HepG2 (cell line): ENCODE data around the gene PHF13. TPM values are rescaled to one million over a fixed set of nuclear protein-coding genes. Genes with fewer than 3 reads are reported as not detected.

Experiments
- ATM ChIP-seq: fragments of 450-650 bp; IDR thresholded peaks from 2 replicates; pipeline ENCODE4 v1.7.1; 2017; ENCODE audit warnings: mild to moderate bottlenecking, borderline replicate concordance
- FOXO1 ChIP-seq: sonication (generic); formaldehyde crosslinking; IDR thresholded peaks from 2 replicates; pipeline ENCODE4 v1.4.0; 2020; ENCODE audit warnings: missing genetic modification reagents
- HCFC1 ChIP-seq: fragments of 150-350 bp; IDR thresholded peaks from 2 replicates; pipeline ENCODE4 v1.6.1; 2014; ENCODE audit warnings: low read depth, low read length
- PPARG ChIP-seq: conservative IDR thresholded peaks from 2 replicates; pipeline ENCODE4 v1.6.1; 2016; ENCODE audit warnings: missing biosample characterization, missing genetic modification reagents
- SIX4 ChIP-seq: sonication (generic); formaldehyde crosslinking; IDR thresholded peaks from 2 replicates; pipeline ENCODE4 v1.4.0; 2020; ENCODE audit warnings: missing genetic modification reagents
- TSC22D2 ChIP-seq: sonication (generic); formaldehyde crosslinking; IDR thresholded peaks from 2 replicates; pipeline ENCODE4 v1.5.1; 2020; ENCODE audit warnings: missing genetic modification reagents, mild to moderate bottlenecking, borderline replicate concordance
- ZBTB20 ChIP-seq: sonication (generic); formaldehyde crosslinking; IDR thresholded peaks from 2 replicates; pipeline ENCODE4 v1.8.1; 2023; ENCODE audit warnings: missing genetic modification reagents, low read depth, mild to moderate bottlenecking, borderline replicate concordance
- ZMAT3 ChIP-seq: sonication (generic); formaldehyde crosslinking; conservative IDR thresholded peaks from 2 replicates; pipeline ENCODE4 v1.7.0; 2021; ENCODE audit warnings: missing genetic modification reagents
- polyA plus RNA-seq, 8 experiments: library from polyadenylated mRNA; depleted of rRNA in 3 of 8; stranded (reverse) in 7 of 8; unstranded in 1 of 8; fragments of >200 nt; fragmentation: Illumina TruSeq in 4 of 8; extraction: Trizol in 4 of 8; gene quantifications; 2 replicates each; pipeline versions ENCODE4 v1.2.1 to v1.2.3, GENCODE V29; 2011 to 2016; ENCODE audit warnings: low read depth in 4 of 8, missing spikeins in 1 of 8, mixed read lengths in 1 of 8; ENCODE audit not compliant: insufficient read depth in 1 of 8
- total RNA-seq, 5 experiments: library from RNA; depleted of rRNA; stranded (reverse); fragments of >200 nt; fragmentation: Illumina TruSeq; extraction: Trizol; gene quantifications; 2 replicates each; pipeline ENCODE4 v1.2.3, GENCODE V29; 2016; ENCODE audit warnings: low read depth in 1 of 5
- TF ChIP-seq, protein P1 (sequence below): sonication (generic); formaldehyde crosslinking; IDR thresholded peaks from 2 replicates; pipeline ENCODE4 v1.5.1; 2020; ENCODE audit warnings: mild to moderate bottlenecking, missing genetic modification reagents, moderate library complexity
- TF ChIP-seq, protein P2 (sequence below): IDR thresholded peaks from 2 replicates; pipeline ENCODE4 v1.6.1; 2016; ENCODE audit warnings: low read depth, borderline replicate concordance
- TF ChIP-seq, protein P3 (sequence below): sonication (generic); formaldehyde crosslinking; IDR thresholded peaks from 2 replicates; pipeline ENCODE4 v1.4.0; 2020; ENCODE audit warnings: low read depth, mild to moderate bottlenecking, missing genetic modification reagents
- TF ChIP-seq, protein P4 (sequence below): sonication (generic); formaldehyde crosslinking; IDR thresholded peaks from 2 replicates; pipeline ENCODE4 v1.4.0; 2020; ENCODE audit warnings: missing genetic modification reagents; ENCODE audit errors: not compliant biosample characterization
- TF ChIP-seq, protein P5 (sequence below), 2 experiments: sonication (generic) in 1 of 2; formaldehyde crosslinking in 1 of 2; IDR thresholded peaks; 2 replicates each; pipeline versions ENCODE4 v1.4.0 to v1.6.1; 2016 to 2020; ENCODE audit warnings: borderline replicate concordance in 1 of 2, low read depth in 1 of 2, mild to moderate bottlenecking in 1 of 2, missing genetic modification reagents in 1 of 2
- TF ChIP-seq, protein P6 (sequence below): sonication (generic); formaldehyde crosslinking; IDR thresholded peaks from 2 replicates; pipeline ENCODE4 v1.5.1; 2020; ENCODE audit warnings: missing genetic modification reagents, mild to moderate bottlenecking, borderline replicate concordance

Gene PHF13
- total and polyA plus RNA-seq, 2 of the 13 experiments (the other 11 are each of a cell fraction or from before 2014, with no cell fraction given): 4.7 to 7.4 TPM

DNA sequence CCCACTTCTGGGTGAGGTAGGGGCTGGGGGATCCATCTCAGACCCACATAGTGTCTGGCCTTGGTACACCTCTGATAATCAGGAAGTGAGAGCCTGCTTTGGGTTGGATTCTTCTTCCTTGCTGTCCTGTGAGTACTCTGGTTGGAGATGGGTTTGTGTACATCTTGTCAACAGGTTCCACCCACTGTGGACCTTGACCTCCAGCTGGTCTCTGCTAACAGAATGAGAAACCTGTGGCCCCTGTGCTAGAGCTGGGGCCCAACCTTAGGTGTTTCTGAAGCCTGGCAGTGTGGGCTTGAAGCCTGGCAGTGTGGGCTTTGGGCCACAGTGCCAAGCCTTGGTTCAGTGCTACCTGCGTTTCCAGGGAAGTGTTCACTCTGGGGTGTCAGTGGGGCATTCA is 31.2 kb upstream of the PHF13 start (continued):
- TF ChIP-seq, protein P1, sequence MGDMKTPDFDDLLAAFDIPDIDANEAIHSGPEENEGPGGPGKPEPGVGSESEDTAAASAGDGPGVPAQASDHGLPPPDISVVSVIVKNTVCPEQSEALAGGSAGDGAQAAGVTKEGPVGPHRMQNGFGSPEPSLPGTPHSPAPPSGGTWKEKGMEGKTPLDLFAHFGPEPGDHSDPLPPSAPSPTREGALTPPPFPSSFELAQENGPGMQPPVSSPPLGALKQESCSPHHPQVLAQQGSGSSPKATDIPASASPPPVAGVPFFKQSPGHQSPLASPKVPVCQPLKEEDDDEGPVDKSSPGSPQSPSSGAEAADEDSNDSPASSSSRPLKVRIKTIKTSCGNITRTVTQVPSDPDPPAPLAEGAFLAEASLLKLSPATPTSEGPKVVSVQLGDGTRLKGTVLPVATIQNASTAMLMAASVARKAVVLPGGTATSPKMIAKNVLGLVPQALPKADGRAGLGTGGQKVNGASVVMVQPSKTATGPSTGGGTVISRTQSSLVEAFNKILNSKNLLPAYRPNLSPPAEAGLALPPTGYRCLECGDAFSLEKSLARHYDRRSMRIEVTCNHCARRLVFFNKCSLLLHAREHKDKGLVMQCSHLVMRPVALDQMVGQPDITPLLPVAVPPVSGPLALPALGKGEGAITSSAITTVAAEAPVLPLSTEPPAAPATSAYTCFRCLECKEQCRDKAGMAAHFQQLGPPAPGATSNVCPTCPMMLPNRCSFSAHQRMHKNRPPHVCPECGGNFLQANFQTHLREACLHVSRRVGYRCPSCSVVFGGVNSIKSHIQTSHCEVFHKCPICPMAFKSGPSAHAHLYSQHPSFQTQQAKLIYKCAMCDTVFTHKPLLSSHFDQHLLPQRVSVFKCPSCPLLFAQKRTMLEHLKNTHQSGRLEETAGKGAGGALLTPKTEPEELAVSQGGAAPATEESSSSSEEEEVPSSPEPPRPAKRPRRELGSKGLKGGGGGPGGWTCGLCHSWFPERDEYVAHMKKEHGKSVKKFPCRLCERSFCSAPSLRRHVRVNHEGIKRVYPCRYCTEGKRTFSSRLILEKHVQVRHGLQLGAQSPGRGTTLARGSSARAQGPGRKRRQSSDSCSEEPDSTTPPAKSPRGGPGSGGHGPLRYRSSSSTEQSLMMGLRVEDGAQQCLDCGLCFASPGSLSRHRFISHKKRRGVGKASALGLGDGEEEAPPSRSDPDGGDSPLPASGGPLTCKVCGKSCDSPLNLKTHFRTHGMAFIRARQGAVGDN: peak; percentile 50
- TF ChIP-seq TSC22D2 (CRISPR knock-in tag) (0 out of 2 replicates have a peak, but pooled peaks have one; percentile 28), ZBTB20 (no peak), ZMAT3 (CRISPR knock-in tag) (0 out of 2 replicates have a peak, but pooled peaks have one; percentile 30), SIX4 (CRISPR knock-in tag) (0 out of 2 replicates have a peak, but pooled peaks have one; percentile 32), PPARG (CRISPR knock-in tag) (peak; percentile 36; the same call in 1 of the 2 replicates), HCFC1 (no peak), ATM (no peak), FOXO1 (CRISPR knock-in tag) (peak; percentile 97)
- TF ChIP-seq, protein P2, sequence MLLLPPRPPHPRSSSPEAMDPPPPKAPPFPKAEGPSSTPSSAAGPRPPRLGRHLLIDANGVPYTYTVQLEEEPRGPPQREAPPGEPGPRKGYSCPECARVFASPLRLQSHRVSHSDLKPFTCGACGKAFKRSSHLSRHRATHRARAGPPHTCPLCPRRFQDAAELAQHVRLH (CRISPR knock-in tag): peak; percentile 62; the same call in 1 of the 2 replicates
- TF ChIP-seq, protein P3, sequence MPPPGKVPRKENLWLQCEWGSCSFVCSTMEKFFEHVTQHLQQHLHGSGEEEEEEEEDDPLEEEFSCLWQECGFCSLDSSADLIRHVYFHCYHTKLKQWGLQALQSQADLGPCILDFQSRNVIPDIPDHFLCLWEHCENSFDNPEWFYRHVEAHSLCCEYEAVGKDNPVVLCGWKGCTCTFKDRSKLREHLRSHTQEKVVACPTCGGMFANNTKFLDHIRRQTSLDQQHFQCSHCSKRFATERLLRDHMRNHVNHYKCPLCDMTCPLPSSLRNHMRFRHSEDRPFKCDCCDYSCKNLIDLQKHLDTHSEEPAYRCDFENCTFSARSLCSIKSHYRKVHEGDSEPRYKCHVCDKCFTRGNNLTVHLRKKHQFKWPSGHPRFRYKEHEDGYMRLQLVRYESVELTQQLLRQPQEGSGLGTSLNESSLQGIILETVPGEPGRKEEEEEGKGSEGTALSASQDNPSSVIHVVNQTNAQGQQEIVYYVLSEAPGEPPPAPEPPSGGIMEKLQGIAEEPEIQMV (CRISPR knock-in tag): no peak
- TF ChIP-seq, protein P4, sequence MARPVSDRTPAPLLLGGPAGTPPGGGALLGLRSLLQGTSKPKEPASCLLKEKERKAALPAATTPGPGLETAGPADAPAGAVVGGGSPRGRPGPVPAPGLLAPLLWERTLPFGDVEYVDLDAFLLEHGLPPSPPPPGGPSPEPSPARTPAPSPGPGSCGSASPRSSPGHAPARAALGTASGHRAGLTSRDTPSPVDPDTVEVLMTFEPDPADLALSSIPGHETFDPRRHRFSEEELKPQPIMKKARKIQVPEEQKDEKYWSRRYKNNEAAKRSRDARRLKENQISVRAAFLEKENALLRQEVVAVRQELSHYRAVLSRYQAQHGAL: no peak
- TF ChIP-seq, protein P5, sequence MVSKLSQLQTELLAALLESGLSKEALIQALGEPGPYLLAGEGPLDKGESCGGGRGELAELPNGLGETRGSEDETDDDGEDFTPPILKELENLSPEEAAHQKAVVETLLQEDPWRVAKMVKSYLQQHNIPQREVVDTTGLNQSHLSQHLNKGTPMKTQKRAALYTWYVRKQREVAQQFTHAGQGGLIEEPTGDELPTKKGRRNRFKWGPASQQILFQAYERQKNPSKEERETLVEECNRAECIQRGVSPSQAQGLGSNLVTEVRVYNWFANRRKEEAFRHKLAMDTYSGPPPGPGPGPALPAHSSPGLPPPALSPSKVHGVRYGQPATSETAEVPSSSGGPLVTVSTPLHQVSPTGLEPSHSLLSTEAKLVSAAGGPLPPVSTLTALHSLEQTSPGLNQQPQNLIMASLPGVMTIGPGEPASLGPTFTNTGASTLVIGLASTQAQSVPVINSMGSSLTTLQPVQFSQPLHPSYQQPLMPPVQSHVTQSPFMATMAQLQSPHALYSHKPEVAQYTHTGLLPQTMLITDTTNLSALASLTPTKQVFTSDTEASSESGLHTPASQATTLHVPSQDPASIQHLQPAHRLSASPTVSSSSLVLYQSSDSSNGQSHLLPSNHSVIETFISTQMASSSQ (IDR thresholded peaks at IDR 0.05; ENCODE audit: low read depth): no peak
- TF ChIP-seq, protein P5 (CRISPR knock-in tag; IDR thresholded peaks at IDR 0.05; ENCODE audit: borderline replicate concordance): peak; percentile 46; the same call in 1 of the 2 replicates
- TF ChIP-seq, protein P6, sequence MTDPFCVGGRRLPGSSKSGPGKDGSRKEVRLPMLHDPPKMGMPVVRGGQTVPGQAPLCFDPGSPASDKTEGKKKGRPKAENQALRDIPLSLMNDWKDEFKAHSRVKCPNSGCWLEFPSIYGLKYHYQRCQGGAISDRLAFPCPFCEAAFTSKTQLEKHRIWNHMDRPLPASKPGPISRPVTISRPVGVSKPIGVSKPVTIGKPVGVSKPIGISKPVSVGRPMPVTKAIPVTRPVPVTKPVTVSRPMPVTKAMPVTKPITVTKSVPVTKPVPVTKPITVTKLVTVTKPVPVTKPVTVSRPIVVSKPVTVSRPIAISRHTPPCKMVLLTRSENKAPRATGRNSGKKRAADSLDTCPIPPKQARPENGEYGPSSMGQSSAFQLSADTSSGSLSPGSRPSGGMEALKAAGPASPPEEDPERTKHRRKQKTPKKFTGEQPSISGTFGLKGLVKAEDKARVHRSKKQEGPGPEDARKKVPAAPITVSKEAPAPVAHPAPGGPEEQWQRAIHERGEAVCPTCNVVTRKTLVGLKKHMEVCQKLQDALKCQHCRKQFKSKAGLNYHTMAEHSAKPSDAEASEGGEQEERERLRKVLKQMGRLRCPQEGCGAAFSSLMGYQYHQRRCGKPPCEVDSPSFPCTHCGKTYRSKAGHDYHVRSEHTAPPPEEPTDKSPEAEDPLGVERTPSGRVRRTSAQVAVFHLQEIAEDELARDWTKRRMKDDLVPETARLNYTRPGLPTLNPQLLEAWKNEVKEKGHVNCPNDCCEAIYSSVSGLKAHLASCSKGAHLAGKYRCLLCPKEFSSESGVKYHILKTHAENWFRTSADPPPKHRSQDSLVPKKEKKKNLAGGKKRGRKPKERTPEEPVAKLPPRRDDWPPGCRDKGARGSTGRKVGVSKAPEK (CRISPR knock-in tag): no peak
